GM13976 (cell line): ENCODE results near the gene DPF3.

Experiments used
- DNase-seq: peaks from one replicate; pipeline ENCODE4 v3.0.0; 2012; ENCODE audit warnings: low spot score
- in situ Hi-C: fragments of 300-500 bp; cut with MboI; formaldehyde crosslinking; loops from one replicate; pipeline ENCODE4 v1.12.0; 2022; ENCODE audit warnings: low sequenced_read_pairs, mixed read lengths, inconsistent platforms; ENCODE audit not compliant: unreplicated experiment
- TF ChIP-seq, protein P1 (sequence below): IDR thresholded peaks from 2 replicates; pipeline ENCODE4 v1.5.1; 2012; ENCODE audit warnings: borderline replicate concordance, mild to moderate bottlenecking; ENCODE audit not compliant: insufficient read depth; ENCODE audit errors: extremely low read depth, missing control alignments, control extremely low read depth

Gene DPF3

DNA sequence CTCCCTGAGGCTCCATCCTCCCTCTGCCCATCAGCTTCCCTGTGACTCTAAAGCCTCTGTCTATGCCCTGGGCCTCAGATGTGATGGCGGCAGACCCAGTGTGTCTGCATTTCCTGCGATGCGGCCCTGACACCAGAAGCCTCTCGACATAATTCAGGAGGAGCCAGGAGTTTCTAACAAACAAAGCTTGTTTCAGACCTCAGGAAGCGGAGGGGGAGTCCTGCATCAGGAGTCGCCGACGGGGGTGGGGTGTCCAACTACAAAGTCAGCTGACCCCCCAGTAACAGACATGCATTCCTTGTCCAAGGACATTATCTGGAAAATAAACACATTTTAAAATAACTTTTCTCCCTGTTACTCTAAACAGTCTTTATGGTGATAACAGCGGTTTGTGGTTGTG lies 167.5 kb downstream of the DPF3 start:
- TF ChIP-seq, protein P1, sequence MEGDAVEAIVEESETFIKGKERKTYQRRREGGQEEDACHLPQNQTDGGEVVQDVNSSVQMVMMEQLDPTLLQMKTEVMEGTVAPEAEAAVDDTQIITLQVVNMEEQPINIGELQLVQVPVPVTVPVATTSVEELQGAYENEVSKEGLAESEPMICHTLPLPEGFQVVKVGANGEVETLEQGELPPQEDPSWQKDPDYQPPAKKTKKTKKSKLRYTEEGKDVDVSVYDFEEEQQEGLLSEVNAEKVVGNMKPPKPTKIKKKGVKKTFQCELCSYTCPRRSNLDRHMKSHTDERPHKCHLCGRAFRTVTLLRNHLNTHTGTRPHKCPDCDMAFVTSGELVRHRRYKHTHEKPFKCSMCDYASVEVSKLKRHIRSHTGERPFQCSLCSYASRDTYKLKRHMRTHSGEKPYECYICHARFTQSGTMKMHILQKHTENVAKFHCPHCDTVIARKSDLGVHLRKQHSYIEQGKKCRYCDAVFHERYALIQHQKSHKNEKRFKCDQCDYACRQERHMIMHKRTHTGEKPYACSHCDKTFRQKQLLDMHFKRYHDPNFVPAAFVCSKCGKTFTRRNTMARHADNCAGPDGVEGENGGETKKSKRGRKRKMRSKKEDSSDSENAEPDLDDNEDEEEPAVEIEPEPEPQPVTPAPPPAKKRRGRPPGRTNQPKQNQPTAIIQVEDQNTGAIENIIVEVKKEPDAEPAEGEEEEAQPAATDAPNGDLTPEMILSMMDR, result no peak
- in situ Hi-C loops, result no loop called here
- DNase-seq, result no peak

DNA sequence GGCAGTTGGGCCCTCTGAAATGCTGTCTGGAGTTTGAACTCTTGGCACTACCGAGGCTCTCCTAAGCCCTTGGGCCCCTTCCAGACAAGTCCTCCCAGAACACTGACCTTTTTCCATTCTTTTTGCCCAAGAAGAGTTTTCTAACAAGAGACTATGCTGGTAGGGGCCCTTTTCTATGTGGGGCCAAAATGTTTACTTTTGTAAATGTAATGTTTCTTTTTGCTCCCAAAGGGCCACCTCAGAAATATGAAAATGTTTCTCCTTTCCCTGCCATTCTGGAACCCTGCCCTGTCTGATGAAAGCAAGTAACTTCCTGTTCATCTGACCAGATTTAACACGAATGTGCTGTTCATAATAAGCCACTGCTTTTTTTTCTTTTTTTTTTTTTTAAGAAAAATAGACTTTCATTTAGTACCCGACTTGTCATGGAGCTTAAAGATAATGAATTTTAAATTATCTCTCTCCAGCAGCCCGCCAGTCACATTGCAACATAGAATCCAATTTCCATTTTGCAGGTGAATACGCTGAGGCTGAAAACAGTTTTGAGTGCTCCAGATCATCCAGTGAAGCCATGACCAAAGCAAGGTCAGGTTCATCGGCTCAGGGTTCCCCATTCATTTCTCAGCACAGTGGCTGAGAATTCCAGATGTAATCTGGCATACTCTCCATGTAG lies 169.9 kb downstream of the DPF3 start:
- no peak for DNase-seq
- in situ Hi-C loops, result no loop called here
- TF ChIP-seq, protein P1, result no peak

DNA sequence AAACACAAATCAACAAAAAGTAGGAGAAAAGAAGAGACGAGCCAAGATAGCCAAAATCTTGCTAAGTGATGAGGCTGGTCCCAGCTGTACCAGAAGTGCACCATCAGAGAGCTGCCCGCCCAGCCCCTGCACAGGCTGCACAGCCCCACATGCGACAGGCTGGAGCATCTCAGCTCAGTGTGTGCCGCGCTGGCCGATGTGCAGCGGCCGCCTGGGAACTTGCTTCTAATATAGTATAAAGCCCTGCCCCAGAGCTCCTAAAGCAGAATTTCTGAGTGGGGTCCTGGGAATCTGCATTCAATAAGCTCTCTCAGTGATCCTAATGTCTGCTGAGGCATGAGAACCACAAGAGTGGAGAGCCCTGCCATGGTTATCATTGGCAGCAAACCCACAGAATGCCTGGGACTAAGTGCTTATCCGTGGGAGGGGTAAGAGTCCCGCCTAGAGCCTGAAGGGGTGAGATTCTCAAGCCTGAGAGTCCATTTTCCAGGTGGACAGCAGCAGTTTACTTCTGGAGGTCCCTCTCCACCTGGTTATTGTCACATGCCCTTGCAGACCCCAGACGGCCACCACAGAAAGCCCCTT lies 171.6 kb downstream of the DPF3 start:
- no peak for DNase-seq
- TF ChIP-seq, protein P1, result no peak
- in situ Hi-C loops, result no loop called here

DNA sequence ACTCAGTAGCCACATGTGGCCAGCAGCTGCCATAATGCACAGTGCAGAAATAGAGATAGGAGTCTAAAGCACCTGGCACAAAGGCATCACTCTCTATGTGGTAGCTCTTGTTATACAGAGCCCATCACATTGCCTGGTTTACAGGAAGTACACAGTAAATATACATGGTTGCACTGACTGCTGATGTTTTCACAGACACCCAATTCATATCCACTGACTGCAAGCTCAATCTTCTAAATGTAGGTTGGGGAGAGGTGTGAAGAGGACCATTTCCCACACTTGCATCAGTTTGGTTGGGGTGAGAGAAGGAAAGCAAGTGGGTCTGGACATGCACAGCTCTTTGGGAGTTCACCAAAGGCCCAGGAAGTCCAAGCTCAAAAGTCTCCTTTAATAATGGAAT lies 172.8 kb downstream of the DPF3 start:
- no peak for DNase-seq
- in situ Hi-C loops, result no loop called here
- TF ChIP-seq, protein P1, result no peak

DNA sequence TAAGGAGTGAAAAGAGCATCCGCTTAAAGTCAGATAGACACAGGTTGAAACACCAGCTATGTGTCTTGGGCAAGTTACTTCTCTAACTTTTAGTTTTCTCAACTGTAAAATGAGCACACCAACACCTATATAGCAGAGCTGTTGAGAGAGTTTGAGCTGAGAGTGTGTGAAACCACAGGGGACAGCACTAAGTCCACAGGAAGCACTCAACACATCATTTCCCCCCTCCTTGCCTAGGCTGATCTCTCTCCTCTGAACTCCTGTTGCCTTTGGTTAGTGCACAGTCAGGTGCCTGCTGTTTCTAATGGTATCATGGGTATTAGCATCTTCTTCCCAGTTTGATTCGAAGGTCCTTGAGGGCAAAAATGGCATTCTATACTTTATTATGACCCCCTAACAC lies 176.7 kb downstream of the DPF3 start:
- in situ Hi-C loops, result no loop called here
- DNase-seq, result no peak
- TF ChIP-seq, protein P1, result no peak

DNA sequence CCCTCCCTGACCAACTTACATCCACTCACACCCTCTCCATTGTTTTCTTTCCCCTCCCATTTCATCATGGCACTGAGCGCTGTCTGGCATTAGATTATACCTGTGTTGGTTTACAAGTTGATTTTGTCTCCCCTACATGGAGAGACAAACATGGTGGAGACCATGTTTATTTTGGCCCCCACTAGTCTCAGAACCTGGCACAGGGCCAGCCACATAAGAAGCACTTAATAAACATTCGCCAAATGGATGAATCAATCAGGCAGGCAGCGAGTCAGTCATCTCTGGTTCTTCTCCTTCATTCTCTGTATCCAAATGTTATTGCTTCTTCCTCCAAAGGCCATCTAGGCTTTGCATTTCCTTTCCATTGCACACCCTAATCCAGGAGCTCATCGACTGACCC lies 177.4 kb downstream of the DPF3 start:
- no peak for DNase-seq
- in situ Hi-C loops, result no loop called here
- TF ChIP-seq, protein P1, result no peak
